Tibial nerve (tissue), 4 donors: Measurements from ENCODE around the gene CBX6. TPM values are rescaled to one million over a fixed set of nuclear protein-coding genes. Genes with fewer than 3 reads are reported as not detected.

Experiments used
- DNase-seq, 2 donors: peaks; one replicate each; pipeline ENCODE4 v3.0.0-alpha.2; 2019; ENCODE audit warnings: low spot score in 2 of 2
- H3K27ac ChIP-seq, 4 donors: fragments of 200-600 bp; sonication (generic) in 3 of 4; one replicate each; pipeline ENCODE4 v1.5.1; 2017 to 2019; ENCODE audit warnings: mild to moderate bottlenecking in 1 of 4
- H3K27me3 ChIP-seq, 2 donors: fragments of 200-600 bp; sonication (generic) in 1 of 2; one replicate each; pipeline versions ENCODE4 v1.5.1 to v1.6.0; 2017 to 2019
- H3K36me3 ChIP-seq, 3 donors: fragments of 200-600 bp; sonication (generic); one replicate each; pipeline ENCODE4 v1.5.1; 2018 to 2019
- H3K4me1 ChIP-seq, 4 donors: fragments of 200-600 bp; sonication (generic) in 3 of 4; one replicate each; pipeline ENCODE4 v1.5.1; 2017 to 2019
- H3K4me3 ChIP-seq, 4 donors: fragments of 200-600 bp; sonication (generic) in 3 of 4; one replicate each; pipeline ENCODE4 v1.5.1; 2017 to 2019; ENCODE audit warnings: mild to moderate bottlenecking in 1 of 4, moderate library complexity in 1 of 4
- H3K9me3 ChIP-seq, 4 donors: fragments of 200-600 bp; sonication (generic) in 3 of 4; one replicate each; pipeline ENCODE4 v1.5.1; 2017 to 2019
- EP300 ChIP-seq, 2 donors: sonication (generic); formaldehyde crosslinking; IDR thresholded peaks; one replicate each; pipeline ENCODE4 v1.6.1; 2017; ENCODE audit warnings: antibody characterized with exemption in 2 of 2, mild to moderate bottlenecking in 1 of 2
- POLR2A ChIP-seq, 2 donors: fragments of 450-650 bp; IDR thresholded peaks; one replicate each; pipeline ENCODE4 v1.6.1; 2017; ENCODE audit warnings: antibody characterized with exemption in 2 of 2, mild to moderate bottlenecking in 2 of 2, moderate library complexity in 2 of 2
- WGBS, 2 donors: methylation state at CpG; one replicate each; pipeline ENCODE4 v1.1.5; 2018; 5-methylcytosine and 5-hydroxymethylcytosine counted together
- total RNA-seq, 4 donors: library from RNA; depleted of rRNA; stranded (reverse); fragments of >200 nt; gene quantifications; one replicate each; pipeline ENCODE4 v1.1.0, GENCODE V29; 2016
- TF ChIP-seq, protein P1 (sequence below), 5 experiments: fragments of 200-600 bp in 3 of 5; fragments of 450-650 bp in 2 of 5; sonication (generic) in 3 of 5; IDR thresholded peaks; one replicate each; pipeline ENCODE4 v1.5.1; 2016 to 2019; ENCODE audit warnings: antibody characterized with exemption in 5 of 5, mild to moderate bottlenecking in 3 of 5, moderate library complexity in 2 of 5

Gene CBX6
- total RNA-seq, 4 donors from 2014 or later = 50.0 to 78.0 (median 56.8) TPM

DNA sequence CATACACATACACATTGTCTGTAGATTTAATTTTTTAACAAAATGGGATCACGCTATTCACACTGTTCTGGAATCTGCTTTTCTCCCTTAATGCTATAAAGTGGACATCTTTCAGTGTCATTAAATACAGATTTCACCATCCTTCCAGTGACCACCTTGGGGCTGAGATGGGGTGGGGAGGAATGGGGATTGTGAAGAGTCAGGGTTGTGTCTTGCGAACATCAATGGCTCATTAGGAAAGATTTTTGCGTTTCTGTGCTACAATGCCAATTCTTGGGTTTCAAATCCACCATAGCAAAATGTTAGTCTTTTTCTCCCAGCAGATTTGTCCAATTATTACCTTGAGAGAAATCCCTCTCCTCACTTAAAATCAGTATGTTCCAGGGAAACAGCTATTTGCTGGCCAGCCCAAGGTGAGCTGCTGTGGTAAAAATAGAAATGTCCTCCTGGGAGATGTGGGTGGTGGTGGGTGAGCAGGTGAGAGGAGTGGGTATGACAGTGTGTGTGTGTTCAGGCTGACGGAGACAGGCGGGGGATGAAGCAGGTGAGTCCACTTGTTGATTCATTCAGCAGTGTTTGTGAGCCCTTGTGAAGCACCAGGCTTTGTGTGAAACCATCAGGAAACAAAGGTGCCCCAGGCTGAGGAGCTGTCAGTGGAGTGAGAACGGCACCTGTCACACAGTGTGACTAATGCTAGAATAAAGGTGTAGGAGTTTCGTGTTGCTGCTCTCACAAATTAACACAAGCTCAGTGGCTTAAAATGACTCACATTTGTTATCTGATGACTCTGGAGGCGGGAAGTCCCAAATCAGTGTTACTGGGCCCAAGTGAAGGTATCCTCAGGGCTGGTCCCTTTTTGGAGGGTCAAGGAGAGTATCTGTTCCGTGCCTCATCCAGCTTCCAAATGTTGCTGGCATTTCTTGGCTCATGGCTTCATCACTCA, 1.7 kb upstream of the CBX6 start:
- DNase-seq = no peak
- Histone ChIP-seq H3K4me3 (peak overlapping the region in 2 of 4 donors; percentile 68 to 84), H3K36me3 (peaks cover 0 to under 1% (median 0%) of the 10 kb centered on the region in 3 donors), H3K9me3 (no peaks in the 10 kb centered on the region), H3K27ac (peak overlapping the region; percentile 86 to 96 (median 95)), H3K4me1 (peaks cover 0 to 33% (median 27%) of the 10 kb centered on the region in 4 donors), H3K27me3 (no peaks in the 10 kb centered on the region)
- WGBS, 2 donors = 76 to 79% methylated on average over 9 of the region's 9 CpGs
- TF ChIP-seq, protein P1, sequence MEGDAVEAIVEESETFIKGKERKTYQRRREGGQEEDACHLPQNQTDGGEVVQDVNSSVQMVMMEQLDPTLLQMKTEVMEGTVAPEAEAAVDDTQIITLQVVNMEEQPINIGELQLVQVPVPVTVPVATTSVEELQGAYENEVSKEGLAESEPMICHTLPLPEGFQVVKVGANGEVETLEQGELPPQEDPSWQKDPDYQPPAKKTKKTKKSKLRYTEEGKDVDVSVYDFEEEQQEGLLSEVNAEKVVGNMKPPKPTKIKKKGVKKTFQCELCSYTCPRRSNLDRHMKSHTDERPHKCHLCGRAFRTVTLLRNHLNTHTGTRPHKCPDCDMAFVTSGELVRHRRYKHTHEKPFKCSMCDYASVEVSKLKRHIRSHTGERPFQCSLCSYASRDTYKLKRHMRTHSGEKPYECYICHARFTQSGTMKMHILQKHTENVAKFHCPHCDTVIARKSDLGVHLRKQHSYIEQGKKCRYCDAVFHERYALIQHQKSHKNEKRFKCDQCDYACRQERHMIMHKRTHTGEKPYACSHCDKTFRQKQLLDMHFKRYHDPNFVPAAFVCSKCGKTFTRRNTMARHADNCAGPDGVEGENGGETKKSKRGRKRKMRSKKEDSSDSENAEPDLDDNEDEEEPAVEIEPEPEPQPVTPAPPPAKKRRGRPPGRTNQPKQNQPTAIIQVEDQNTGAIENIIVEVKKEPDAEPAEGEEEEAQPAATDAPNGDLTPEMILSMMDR (IDR thresholded peaks at IDR 0.05) = no peak
- TF ChIP-seq EP300 (IDR thresholded peaks at IDR 0.05) (no peak), POLR2A (IDR thresholded peaks at IDR 0.05) (no peak)

- TF ChIP-seq POLR2A (IDR thresholded peaks at IDR 0.05) = no peak
- TF ChIP-seq, protein P1 (IDR thresholded peaks at IDR 0.05) = no peak
- TF ChIP-seq EP300 (IDR thresholded peaks at IDR 0.05) = peak in 1 of 2 donors; percentile 6
- peaks cover 0 to 9% (median 0%) of the 10 kb centered on the region in 3 donors for H3K36me3 ChIP-seq
- peaks cover 0 to 40% (median 30%) of the 10 kb centered on the region in 4 donors for H3K4me1 ChIP-seq
- peak overlapping the region; percentile 68 to 84 (median 80) for H3K4me3 ChIP-seq
- no peaks in the 10 kb centered on the region for H3K27me3 ChIP-seq
- DNase-seq = no peak
- no peaks in the 10 kb centered on the region for H3K9me3 ChIP-seq
- 1 to 2% methylated on average over 31 to 35 of the region's 37 CpGs for WGBS, 2 donors
- peak overlapping the region; percentile 86 to 96 (median 95) for H3K27ac ChIP-seq
These were observed 824 bp upstream of the CBX6 start for GRCh38 chr22:38872831-38873248.

- H3K27ac ChIP-seq = peak overlapping the region; percentile 47 to 96 (median 90)
- peaks cover 0 to 22% (median 7%) of the 10 kb centered on the region in 3 donors for H3K36me3 ChIP-seq
- TF ChIP-seq EP300 (IDR thresholded peaks at IDR 0.05) = no peak
- no peak for TF ChIP-seq POLR2A (IDR thresholded peaks at IDR 0.05)
- TF ChIP-seq, protein P1 (IDR thresholded peaks at IDR 0.05) = no peak
- H3K27me3 ChIP-seq = no peaks in the 10 kb centered on the region
- H3K4me1 ChIP-seq = peaks cover 0 to 52% (median 30%) of the 10 kb centered on the region in 4 donors
- H3K9me3 ChIP-seq = no peaks in the 10 kb centered on the region
- DNase-seq = no peak
- WGBS, 2 donors = 0 to 1% methylated on average over 46 to 73 of the region's 77 CpGs
- peak overlapping the region; percentile 68 to 84 (median 72) for H3K4me3 ChIP-seq
These were observed 450 bp downstream of the CBX6 start for GRCh38 chr22:38871360-38872171.

GRCh38 chr22:38870791-38871359, 1.1 kb downstream of the CBX6 start:
- DNase-seq = no peak
- peak overlapping the region; percentile 47 to 96 (median 90) for H3K27ac ChIP-seq
- H3K36me3 ChIP-seq = peaks cover 0 to 29% (median 11%) of the 10 kb centered on the region in 3 donors
- TF ChIP-seq, protein P1 (IDR thresholded peaks at IDR 0.05) = no peak
- no peak for TF ChIP-seq EP300 (IDR thresholded peaks at IDR 0.05)
- TF ChIP-seq POLR2A (IDR thresholded peaks at IDR 0.05) = no peak
- peak overlapping the region; percentile 68 to 84 (median 72) for H3K4me3 ChIP-seq
- WGBS, 2 donors = 6 to 14% methylated on average over 2 of the region's 2 CpGs
- H3K27me3 ChIP-seq = no peaks in the 10 kb centered on the region
- peaks cover 0 to 59% (median 32%) of the 10 kb centered on the region in 4 donors for H3K4me1 ChIP-seq
- H3K9me3 ChIP-seq = no peaks in the 10 kb centered on the region
